AG10803 (cell line): ENCODE data around the gene LOXL1.

ENCODE experiments used
- DNase-seq: peaks from one replicate; pipeline ENCODE4 v3.0.0; 2010; ENCODE audit warnings: low read depth
- H3K4me3 ChIP-seq: 2 replicates; pipeline ENCODE4 v1.5.1; 2011; ENCODE audit warnings: mild to moderate bottlenecking, low read length, control low read depth
- TF ChIP-seq, protein P1 (sequence below): conservative IDR thresholded peaks from 2 replicates; pipeline ENCODE4 v1.5.1; 2011; ENCODE audit warnings: mild to moderate bottlenecking, low read length, control low read depth, inconsistent platforms

LOXL1 gene

DNA sequence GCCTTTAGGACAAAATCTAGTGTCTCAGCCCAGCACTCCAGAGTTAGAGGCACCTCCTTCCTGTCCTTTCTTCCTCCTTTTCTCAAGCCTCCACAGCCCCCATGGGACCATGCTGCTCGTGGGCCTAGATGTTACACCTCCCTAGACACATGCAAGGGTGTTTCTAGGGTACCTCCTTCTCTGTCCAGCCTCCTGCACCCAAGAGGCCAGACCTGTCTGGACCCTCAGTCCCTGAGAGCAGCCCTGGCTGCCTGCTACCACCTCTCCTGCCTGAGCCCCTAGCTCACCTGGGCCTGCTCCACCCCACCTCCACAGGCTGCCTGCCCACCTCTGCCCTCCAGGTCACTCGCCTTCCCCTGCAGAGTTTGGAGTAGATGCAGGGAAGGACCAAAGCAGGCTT, 5.2 kb downstream of the LOXL1 start:
- no peak overlapping the region for H3K4me3 ChIP-seq
- TF ChIP-seq, protein P1, sequence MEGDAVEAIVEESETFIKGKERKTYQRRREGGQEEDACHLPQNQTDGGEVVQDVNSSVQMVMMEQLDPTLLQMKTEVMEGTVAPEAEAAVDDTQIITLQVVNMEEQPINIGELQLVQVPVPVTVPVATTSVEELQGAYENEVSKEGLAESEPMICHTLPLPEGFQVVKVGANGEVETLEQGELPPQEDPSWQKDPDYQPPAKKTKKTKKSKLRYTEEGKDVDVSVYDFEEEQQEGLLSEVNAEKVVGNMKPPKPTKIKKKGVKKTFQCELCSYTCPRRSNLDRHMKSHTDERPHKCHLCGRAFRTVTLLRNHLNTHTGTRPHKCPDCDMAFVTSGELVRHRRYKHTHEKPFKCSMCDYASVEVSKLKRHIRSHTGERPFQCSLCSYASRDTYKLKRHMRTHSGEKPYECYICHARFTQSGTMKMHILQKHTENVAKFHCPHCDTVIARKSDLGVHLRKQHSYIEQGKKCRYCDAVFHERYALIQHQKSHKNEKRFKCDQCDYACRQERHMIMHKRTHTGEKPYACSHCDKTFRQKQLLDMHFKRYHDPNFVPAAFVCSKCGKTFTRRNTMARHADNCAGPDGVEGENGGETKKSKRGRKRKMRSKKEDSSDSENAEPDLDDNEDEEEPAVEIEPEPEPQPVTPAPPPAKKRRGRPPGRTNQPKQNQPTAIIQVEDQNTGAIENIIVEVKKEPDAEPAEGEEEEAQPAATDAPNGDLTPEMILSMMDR: no peak
- DNase-seq: no peak

DNA sequence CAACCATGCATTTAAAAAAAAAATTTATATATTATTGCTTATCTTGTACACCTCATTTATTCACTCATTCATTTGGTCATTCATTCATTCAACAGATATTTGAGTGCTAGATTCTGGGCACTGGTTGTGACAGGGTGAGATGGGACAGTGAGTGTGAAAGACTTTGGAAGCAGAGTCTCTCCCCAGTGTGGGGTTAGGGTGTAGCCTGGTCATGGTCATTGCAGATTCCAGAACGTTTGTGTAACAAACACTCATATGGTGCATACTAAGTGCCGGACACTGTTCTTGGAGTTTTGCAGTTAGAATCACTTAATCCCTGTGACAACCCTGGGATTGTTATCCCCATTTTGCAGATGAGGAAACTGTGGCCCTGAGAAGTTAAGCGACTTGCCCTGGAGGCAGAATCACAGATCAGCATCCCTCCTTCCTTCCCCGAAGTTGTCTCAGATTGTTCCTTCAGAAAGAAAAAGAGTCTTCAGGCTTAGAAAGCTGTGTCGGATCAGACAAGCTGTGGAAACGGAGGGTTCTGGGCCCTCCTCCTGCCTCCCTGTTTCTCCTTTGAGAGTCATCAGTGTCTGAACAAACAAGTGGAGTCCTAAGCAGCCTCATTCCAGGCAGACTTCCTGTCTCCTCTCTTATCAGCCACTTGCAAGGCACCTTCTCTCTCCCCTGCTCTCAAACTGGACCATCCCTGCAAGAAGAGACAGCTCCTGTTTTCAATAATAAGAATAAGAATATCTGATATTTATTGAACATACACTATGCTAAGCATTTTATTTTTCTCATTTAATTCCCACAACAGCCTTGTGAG, 6.3 kb downstream of the LOXL1 start:
- DNase-seq: no peak
- TF ChIP-seq, protein P1: no peak
- H3K4me3 ChIP-seq: no peak overlapping the region

DNA sequence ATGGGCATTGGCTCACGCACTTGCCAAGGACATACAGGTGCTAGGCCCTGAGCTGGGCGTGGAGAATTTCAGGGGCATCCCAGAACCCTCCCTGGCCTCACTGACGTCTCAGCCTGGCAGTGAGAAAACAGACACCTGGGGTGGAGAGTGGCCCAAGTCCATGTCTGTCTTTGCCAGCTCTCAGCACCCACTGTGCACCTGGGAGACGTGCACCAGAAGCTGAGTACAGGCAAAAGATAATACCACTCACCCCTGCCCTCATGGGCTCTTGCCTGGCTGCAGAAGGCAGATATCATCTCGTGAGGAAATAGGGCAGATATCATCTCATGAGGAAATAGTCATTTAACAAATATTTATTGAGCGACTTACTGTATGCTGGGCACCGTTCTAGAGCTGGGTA, 8.0 kb downstream of the LOXL1 start:
- no peak for DNase-seq
- H3K4me3 ChIP-seq: no peak overlapping the region
- TF ChIP-seq, protein P1: no peak

DNA sequence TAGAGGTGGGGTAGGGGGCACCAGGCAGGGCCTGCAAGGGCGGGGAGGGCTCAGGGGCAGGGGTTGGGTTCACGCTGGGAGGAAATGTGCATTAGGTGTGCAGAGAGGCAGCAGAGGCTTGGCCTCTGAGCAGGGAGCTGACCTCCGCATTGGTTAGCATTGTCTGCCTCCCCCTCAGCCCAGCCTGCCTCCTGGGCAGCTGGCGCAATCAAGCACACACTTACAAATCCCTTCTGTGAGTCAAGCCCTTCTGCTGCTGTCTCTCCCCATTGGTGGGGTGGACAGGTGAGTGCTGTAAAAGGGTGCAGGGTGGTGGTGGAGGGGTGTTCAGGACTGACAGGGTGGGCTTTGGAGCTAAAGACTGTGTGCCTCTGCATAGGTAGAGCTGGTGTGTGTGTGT, 9.3 kb downstream of the LOXL1 start:
- DNase-seq: no peak
- TF ChIP-seq, protein P1: no peak
- H3K4me3 ChIP-seq: no peak overlapping the region

DNA sequence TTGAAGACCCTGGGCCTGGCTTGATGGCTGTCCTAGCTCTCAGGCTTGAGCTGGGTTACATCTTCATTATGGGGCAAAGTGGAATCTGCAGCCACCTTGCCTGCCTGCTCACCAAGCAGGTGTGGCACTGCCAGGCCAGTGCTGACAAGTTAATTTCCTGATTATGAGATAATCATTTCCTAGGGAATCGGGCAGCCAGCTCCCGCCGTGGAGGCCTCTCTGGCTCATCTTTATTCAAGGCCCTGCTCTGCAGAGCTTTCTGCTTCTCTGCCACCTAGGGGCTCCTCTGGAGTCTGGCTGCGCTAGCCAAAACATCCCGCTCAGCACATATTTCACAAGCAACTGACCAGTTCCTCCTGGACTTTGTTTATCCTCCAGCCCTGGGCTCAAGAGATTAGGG, 9.9 kb downstream of the LOXL1 start:
- TF ChIP-seq, protein P1: peak; percentile 15
- H3K4me3 ChIP-seq: no peak overlapping the region
- peak; percentile 40 for DNase-seq

DNA sequence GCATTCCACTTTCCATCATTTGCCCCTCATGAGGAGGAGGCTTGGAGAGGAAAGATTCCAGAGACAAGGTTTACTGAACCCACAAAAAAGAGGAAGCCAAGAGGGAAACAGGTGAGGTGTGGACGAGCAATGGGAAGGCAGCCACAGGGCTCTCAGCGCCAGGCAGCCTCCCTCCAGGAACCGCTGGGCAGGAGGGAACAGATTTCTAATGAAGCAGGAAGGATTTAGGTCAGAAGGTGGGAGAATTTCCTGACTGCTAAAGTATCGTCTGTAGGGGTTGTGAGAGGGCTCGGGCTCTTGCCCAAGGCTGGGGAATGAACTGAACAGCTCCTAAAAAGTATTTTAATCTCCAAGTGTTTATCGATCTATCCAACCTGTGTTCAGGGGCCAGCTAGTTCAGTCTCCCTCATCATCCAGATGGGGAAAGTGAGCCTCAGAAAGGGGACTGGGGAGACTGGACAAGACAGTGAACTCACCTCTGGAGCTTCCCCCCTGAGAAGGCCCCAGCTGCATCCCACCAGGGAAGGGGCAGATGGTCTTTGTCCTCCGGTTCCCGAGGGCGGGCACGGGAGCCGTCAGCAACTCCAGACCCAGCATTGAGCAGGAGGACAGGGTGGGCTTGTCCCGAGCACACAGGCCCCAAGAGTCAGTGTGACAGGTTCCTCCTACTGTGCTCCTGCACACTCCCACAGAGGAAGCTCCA, 10.5 kb downstream of the LOXL1 start:
- TF ChIP-seq, protein P1: no peak
- no peak overlapping the region for H3K4me3 ChIP-seq
- no peak for DNase-seq

DNA sequence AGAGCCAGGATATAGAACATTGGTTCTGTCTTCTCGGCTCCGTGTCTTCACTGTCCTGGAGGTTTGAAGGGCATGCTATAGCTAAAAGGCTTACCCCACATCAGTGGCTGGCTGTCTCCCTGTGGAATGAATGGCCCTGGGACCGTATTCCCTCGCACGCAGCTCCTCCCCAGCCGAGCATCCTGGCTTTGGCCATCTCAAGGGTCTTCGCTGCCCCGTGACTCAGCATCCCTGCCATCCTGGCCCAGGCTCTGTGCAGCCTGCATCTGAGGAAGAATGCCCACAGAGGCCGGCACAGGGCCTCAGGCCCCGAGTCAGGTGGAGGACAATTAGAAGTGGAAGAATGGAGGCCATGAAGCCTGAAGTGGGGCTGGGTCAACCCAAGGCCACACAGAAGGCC, 11.0 kb downstream of the LOXL1 start:
- no peak overlapping the region for H3K4me3 ChIP-seq
- TF ChIP-seq, protein P1: no peak
- DNase-seq: no peak
